Thyroid gland (tissue), 4 donors: Measurements from ENCODE around the gene MR1.

Experiments
- POLR2A ChIP-seq, 2 donors: fragments of 450-650 bp; IDR thresholded peaks; one replicate each; pipeline ENCODE4 v1.6.1; 2017; ENCODE audit warnings: antibody characterized with exemption in 2 of 2, mild to moderate bottlenecking in 2 of 2, moderate library complexity in 1 of 2
- TF ChIP-seq, protein P1 (sequence below), 6 experiments: fragments of 200-600 bp in 3 of 6; fragments of 450-650 bp in 3 of 6; sonication (generic) in 3 of 6; IDR thresholded peaks; one replicate each; pipeline ENCODE4 v1.5.1; 2016 to 2019; ENCODE audit warnings: antibody characterized with exemption in 6 of 6, mild to moderate bottlenecking in 2 of 6, inconsistent platforms in 1 of 6, moderate library complexity in 1 of 6

DNA sequence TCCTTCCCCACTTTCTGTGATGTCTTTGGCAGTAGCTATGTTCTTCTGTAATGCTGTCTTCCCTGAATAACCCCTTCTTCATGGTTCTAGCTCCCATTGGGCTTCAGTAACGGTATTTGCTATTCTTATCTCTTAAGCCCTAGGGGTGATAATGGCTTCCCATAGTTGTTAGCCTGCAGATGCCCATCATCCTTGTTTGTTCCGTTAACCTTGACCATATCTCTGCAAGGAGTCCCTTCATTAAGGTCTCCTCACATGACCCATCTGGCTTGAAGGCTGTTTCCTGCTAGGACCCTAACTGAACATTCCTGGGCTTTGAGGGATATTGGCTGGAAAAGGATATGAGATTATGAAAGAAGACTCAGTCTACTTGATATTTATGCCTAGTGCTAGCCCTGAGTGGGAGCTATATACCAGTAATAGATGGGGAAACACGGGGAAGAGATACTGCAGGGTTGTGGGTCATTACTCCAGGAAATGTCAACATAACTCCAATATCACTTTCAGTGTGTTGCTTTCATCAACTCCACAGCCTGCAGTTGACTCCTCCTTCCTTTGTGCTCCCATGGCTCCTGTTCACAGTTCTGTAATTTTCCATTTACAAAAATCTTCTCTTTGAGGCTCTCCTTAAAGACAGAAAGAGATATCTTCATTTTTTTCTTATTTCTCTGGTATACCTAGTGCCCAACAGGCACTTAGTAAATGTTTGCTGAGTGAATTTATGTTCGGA, 2.5 kb downstream of the MR1 start:
- TF ChIP-seq, protein P1, sequence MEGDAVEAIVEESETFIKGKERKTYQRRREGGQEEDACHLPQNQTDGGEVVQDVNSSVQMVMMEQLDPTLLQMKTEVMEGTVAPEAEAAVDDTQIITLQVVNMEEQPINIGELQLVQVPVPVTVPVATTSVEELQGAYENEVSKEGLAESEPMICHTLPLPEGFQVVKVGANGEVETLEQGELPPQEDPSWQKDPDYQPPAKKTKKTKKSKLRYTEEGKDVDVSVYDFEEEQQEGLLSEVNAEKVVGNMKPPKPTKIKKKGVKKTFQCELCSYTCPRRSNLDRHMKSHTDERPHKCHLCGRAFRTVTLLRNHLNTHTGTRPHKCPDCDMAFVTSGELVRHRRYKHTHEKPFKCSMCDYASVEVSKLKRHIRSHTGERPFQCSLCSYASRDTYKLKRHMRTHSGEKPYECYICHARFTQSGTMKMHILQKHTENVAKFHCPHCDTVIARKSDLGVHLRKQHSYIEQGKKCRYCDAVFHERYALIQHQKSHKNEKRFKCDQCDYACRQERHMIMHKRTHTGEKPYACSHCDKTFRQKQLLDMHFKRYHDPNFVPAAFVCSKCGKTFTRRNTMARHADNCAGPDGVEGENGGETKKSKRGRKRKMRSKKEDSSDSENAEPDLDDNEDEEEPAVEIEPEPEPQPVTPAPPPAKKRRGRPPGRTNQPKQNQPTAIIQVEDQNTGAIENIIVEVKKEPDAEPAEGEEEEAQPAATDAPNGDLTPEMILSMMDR (IDR thresholded peaks at IDR 0.05) = no peak
- no peak for TF ChIP-seq POLR2A (IDR thresholded peaks at IDR 0.05)
